Kidney (tissue), 14 donors: ENCODE measurements around the gene BOD1. TPM values are rescaled to one million over a fixed set of nuclear protein-coding genes. Genes with fewer than 3 reads are reported as not detected.

Experiments
- DNase-seq, 5 donors: peaks; one replicate each; pipeline ENCODE4 v3.0.0-alpha.2; 2013 to 2020
- FAIRE-seq: peaks from 2 replicates; lab custom pipeline; 2012; peaks lifted over from hg19 to GRCh38; lab: Jason Lieb, UNC
- H3K27ac ChIP-seq, 2 donors: one replicate each; pipeline ENCODE4 v1.7.0; 2013; ENCODE audit warnings: low read depth in 2 of 2, low read length in 2 of 2, inconsistent platforms in 1 of 2
- H3K27me3 ChIP-seq: one replicate; pipeline ENCODE4 v1.7.1; 2013; ENCODE audit warnings: low read length, inconsistent platforms; ENCODE audit not compliant: control insufficient read depth, insufficient read depth
- H3K36me3 ChIP-seq, 3 donors: one replicate each; pipeline versions ENCODE4 v1.7.0 to v1.7.1; 2013; ENCODE audit warnings: low read length in 3 of 3, control low read depth in 1 of 3, inconsistent platforms in 1 of 3; ENCODE audit not compliant: insufficient read depth in 3 of 3, control insufficient read depth in 2 of 3
- H3K4me1 ChIP-seq, 3 donors: one replicate each; pipeline versions ENCODE4 v1.7.0 to v1.7.1; 2013; ENCODE audit warnings: low read length in 3 of 3, inconsistent platforms in 1 of 3, low read depth in 1 of 3; ENCODE audit not compliant: control insufficient read depth in 2 of 3, insufficient read depth in 2 of 3
- H3K4me3 ChIP-seq, 3 donors: one replicate each; pipeline versions ENCODE4 v1.7.0 to v1.8.1; 2013; ENCODE audit warnings: low read length in 3 of 3, control low read depth in 1 of 3, inconsistent platforms in 1 of 3
- H3K9ac ChIP-seq, 3 donors: one replicate each; pipeline versions ENCODE4 v1.7.0 to v1.7.1; 2013; ENCODE audit warnings: low read length in 3 of 3, control low read depth in 1 of 3, inconsistent platforms in 1 of 3
- H3K9me3 ChIP-seq, 3 donors: one replicate each; pipeline versions ENCODE4 v1.7.0 to v1.7.1; 2013; ENCODE audit warnings: low read length in 3 of 3, control low read depth in 1 of 3, inconsistent platforms in 1 of 3; ENCODE audit not compliant: control insufficient read depth in 2 of 3, insufficient read depth in 1 of 3
- CTCF ChIP-seq: IDR thresholded peaks from 3 replicates; pipeline ENCODE4 v1.5.1; 2012; ENCODE audit warnings: mild to moderate bottlenecking, moderate library complexity, borderline replicate concordance; ENCODE audit not compliant: insufficient read depth; ENCODE audit errors: extremely low read depth
- intact Hi-C: fragments of 100-400 bp; cut with DNase I; formaldehyde crosslinking; loops from one replicate; pipeline ENCODE4 v1.11.1; 2022
- polyA plus RNA-seq: library from polyadenylated mRNA; stranded (reverse); fragments of 350-450 nt; fragmentation: Illumina TruSeq; extraction: RNeasy Lipid Tissue Mini Kit (QIAGEN cat#74804); gene quantifications from one replicate; pipeline ENCODE4 v1.2.3, GENCODE V29; 2014; ENCODE audit warnings: low read depth, low replicate concordance; ENCODE audit not compliant: insufficient read depth
- total RNA-seq: library from RNA; stranded (reverse); fragmentation: NEBNext Ultra II Directional; extraction: Animal tissue kit (Norgen Biotek cat#: 25700); gene quantifications from one replicate; pipeline ENCODE4 v1.2.1, GENCODE V29; 2021
- donor health status: control.
- donor health status: control.
- donor health status: control.
- donor health status: control.
- donor health status: control.
- donor health status: DM: yes; HTN: yes; CAD: no.
- donor health status: Normal renal cell carcinoma (clear cell type).

BOD1 gene
- total and polyA plus RNA-seq, 2 donors from 2014 or later, result 32.5 to 43.6 TPM

GRCh38 chr5:173574983-173575382 is 41.5 kb downstream of the BOD1 start:
- Histone ChIP-seq H3K9me3 (peaks cover 0 to 11% (median 0%) of the 10 kb centered on the region in 3 donors), H3K4me1 (no peaks in the 10 kb centered on the region), H3K36me3 (no peaks in the 10 kb centered on the region), H3K4me3 (no peak overlapping the region), H3K9ac (no peak overlapping the region), H3K27ac (no peak overlapping the region), H3K27me3 (no peaks in the 10 kb centered on the region)
- no peak for TF ChIP-seq CTCF
- DNase-seq (no peak), FAIRE-seq (no peak)
- intact Hi-C loops, result no loop called here

GRCh38 chr5:173573126-173573960 is 43.1 kb downstream of the BOD1 start:
- Histone ChIP-seq H3K36me3 (no peaks in the 10 kb centered on the region), H3K27me3 (no peaks in the 10 kb centered on the region), H3K9me3 (peaks cover 0 to 5% (median 0%) of the 10 kb centered on the region in 3 donors), H3K27ac (no peak overlapping the region), H3K4me1 (no peaks in the 10 kb centered on the region), H3K4me3 (no peak overlapping the region), H3K9ac (no peak overlapping the region)
- peak; percentile 77 to 89 (median 80) for DNase-seq
- intact Hi-C loops, result no loop called here
- FAIRE-seq, result no peak
- peak; percentile 90 for TF ChIP-seq CTCF

- DNase-seq (no peak), FAIRE-seq (no peak)
- TF ChIP-seq CTCF, result no peak
- no peak overlapping the region for H3K9ac ChIP-seq
- H3K27ac ChIP-seq, result no peak overlapping the region
- no peaks in the 10 kb centered on the region for H3K4me1 ChIP-seq
- H3K9me3 ChIP-seq, result peaks cover 0 to 12% (median 0%) of the 10 kb centered on the region in 3 donors
- intact Hi-C loops, result no loop called here
- no peak overlapping the region for H3K4me3 ChIP-seq
- no peaks in the 10 kb centered on the region for H3K36me3 ChIP-seq
- no peaks in the 10 kb centered on the region for H3K27me3 ChIP-seq
Measured at GRCh38 chr5:173572431-173573125, 43.9 kb downstream of the BOD1 start.
